ENCODE data around the gene HAGHL.

GRCh38 chr16:760065-760464, 33.2 kb downstream of the HAGHL start:
- no peak for TF ChIP-seq GATA3 (IDR thresholded peaks at IDR 0.05; ENCODE audit: low read depth, low read length)
- TF ChIP-seq GATA2 (IDR thresholded peaks at IDR 0.05; ENCODE audit: low read depth, low read length), result no peak
